Tibial artery (tissue), 4 donors: ENCODE results near the gene SHLD2.
"Not testable (repeated sequence)": the region's sequence is repeated elsewhere in the genome, so short reads cannot be mapped to it uniquely, and the experiment has no call there.

Experiments used
- DNase-seq, 2 donors: peaks; one replicate each; pipeline ENCODE4 v3.0.0-alpha.2; 2019
- H3K27ac ChIP-seq, 2 donors: fragments of 200-600 bp; sonication (generic) in 1 of 2; 1 replicate in 1 of 2; 2 replicates in 1 of 2; pipeline ENCODE4 v1.5.1; 2018 to 2019; ENCODE audit warnings: mild to moderate bottlenecking in 1 of 2
- H3K27me3 ChIP-seq, 2 donors: fragments of 200-600 bp; sonication (generic) in 1 of 2; one replicate each; pipeline versions ENCODE4 v1.5.1 to v1.6.0; 2016 to 2019
- H3K36me3 ChIP-seq, 3 donors: fragments of 200-600 bp; sonication (generic) in 2 of 3; one replicate each; pipeline ENCODE4 v1.5.1; 2016 to 2019; ENCODE audit warnings: mild to moderate bottlenecking in 2 of 3
- H3K4me1 ChIP-seq, 4 donors: fragments of 200-600 bp; sonication (generic) in 2 of 4; 1 replicate in 3 of 4; 2 replicates in 1 of 4; pipeline ENCODE4 v1.5.1; 2016 to 2019
- H3K4me3 ChIP-seq, 2 donors: fragments of 200-600 bp; sonication (generic) in 1 of 2; 1 replicate in 1 of 2; 2 replicates in 1 of 2; pipeline ENCODE4 v1.5.1; 2018 to 2019; ENCODE audit warnings: mild to moderate bottlenecking in 2 of 2
- H3K9me3 ChIP-seq, 3 donors: fragments of 200-600 bp; sonication (generic) in 1 of 3; one replicate each; pipeline ENCODE4 v1.5.1; 2016 to 2019
- intact Hi-C: fragments of 100-400 bp; cut with DNase I; formaldehyde crosslinking; loops from one replicate; pipeline ENCODE4 v1.15.0; 2023; ENCODE audit warnings: low total_unique reads

Gene SHLD2

GRCh38 chr10:87237244-87237643 lies 142.2 kb downstream of the SHLD2 start:
- H3K4me3 ChIP-seq, H3K36me3 ChIP-seq, H3K27me3 ChIP-seq, H3K27ac ChIP-seq, intact Hi-C loops, DNase-seq, H3K9me3 ChIP-seq, H3K4me1 ChIP-seq: not testable (repeated sequence)

- H3K9me3 ChIP-seq, intact Hi-C loops, H3K27ac ChIP-seq, DNase-seq, H3K4me1 ChIP-seq, H3K27me3 ChIP-seq, H3K36me3 ChIP-seq, H3K4me3 ChIP-seq: not testable (repeated sequence)
These were observed 144.4 kb downstream of the SHLD2 start for GRCh38 chr10:87239346-87239808.
